Hepatocyte (in vitro differentiated cells): Measurements from ENCODE around the gene HES3. TPM values are rescaled to one million over a fixed set of nuclear protein-coding genes. Genes with fewer than 3 reads are reported as not detected.

ENCODE experiments used
- DNase-seq: peaks from one replicate; pipeline ENCODE4 v3.0.0-alpha.2; 2016; ENCODE audit warnings: low spot score
- H2AFZ ChIP-seq: fragments of 200-600 bp; sonication (generic); 2 replicates; pipeline ENCODE4 v1.6.0; 2016; ENCODE audit warnings: antibody characterized with exemption, mild to moderate bottlenecking
- H3K27ac ChIP-seq: fragments of 200-600 bp; sonication (generic); 2 replicates; pipeline ENCODE4 v1.5.1; 2016; ENCODE audit warnings: mild to moderate bottlenecking
- H3K27me3 ChIP-seq: fragments of 200-600 bp; sonication (generic); 2 replicates; pipeline ENCODE4 v1.6.1; 2016
- H3K36me3 ChIP-seq: fragments of 200-600 bp; sonication (generic); replicated peaks from 2 replicates; pipeline ENCODE4 v1.5.1; 2016; ENCODE audit warnings: low read depth; ENCODE audit not compliant: insufficient read depth
- H3K4me1 ChIP-seq: fragments of 200-600 bp; sonication (generic); 2 replicates; pipeline ENCODE4 v1.5.1; 2016; ENCODE audit warnings: mild to moderate bottlenecking, moderate library complexity; ENCODE audit not compliant: insufficient read depth
- H3K4me2 ChIP-seq: fragments of 200-600 bp; sonication (generic); 2 replicates; pipeline ENCODE4 v1.6.0; 2016
- H3K4me3 ChIP-seq: fragments of 200-600 bp; sonication (generic); 2 replicates; pipeline ENCODE4 v1.5.1; 2016; ENCODE audit warnings: mild to moderate bottlenecking
- H3K79me2 ChIP-seq: fragments of 200-600 bp; sonication (generic); 2 replicates; pipeline ENCODE4 v1.6.0; 2017; ENCODE audit warnings: mild to moderate bottlenecking
- H3K9me2 ChIP-seq: fragments of 200-600 bp; sonication (generic); replicated peaks from 2 replicates; pipeline ENCODE4 v1.6.0; 2017; ENCODE audit warnings: mild to moderate bottlenecking; ENCODE audit not compliant: insufficient read depth
- H3K9me3 ChIP-seq: fragments of 200-600 bp; sonication (generic); 2 replicates; pipeline ENCODE4 v1.5.1; 2016; ENCODE audit warnings: low read depth, mild to moderate bottlenecking
- H4K20me1 ChIP-seq: fragments of 200-600 bp; sonication (generic); 2 replicates; pipeline ENCODE4 v1.6.0; 2016; ENCODE audit warnings: mild to moderate bottlenecking; ENCODE audit not compliant: insufficient read depth, poor library complexity, severe bottlenecking
- EZH2 ChIP-seq: fragments of 200-600 bp; sonication (generic); IDR thresholded peaks from 2 replicates; pipeline ENCODE4 v1.6.1; 2016; ENCODE audit warnings: antibody characterized with exemption, mild to moderate bottlenecking, borderline replicate concordance
- EZH2phosphoT487 ChIP-seq: fragments of 200-600 bp; sonication (generic); IDR thresholded peaks from one replicate; pipeline ENCODE4 v1.6.1; 2018; ENCODE audit warnings: antibody characterized with exemption, mild to moderate bottlenecking, low read depth, moderate library complexity; ENCODE audit not compliant: unreplicated experiment, severe bottlenecking
- WGBS: methylation state at CpG from one replicate; pipeline ENCODE4 v1.1.6; 2016; ENCODE audit warnings: low lambda C conversion rate; ENCODE audit errors: missing lambda C conversion rate; 5-methylcytosine and 5-hydroxymethylcytosine counted together
- polyA plus RNA-seq: library from polyadenylated mRNA; unstranded; fragments of >200 nt; fragmentation: Nextera tagmentation; extraction: Ambion mirVana; gene quantifications from 2 replicates; pipeline ENCODE4 v1.2.1, GENCODE V29; 2016
- total RNA-seq: library from RNA; depleted of rRNA; stranded (reverse); fragments of >200 nt; gene quantifications from 2 replicates; pipeline ENCODE4 v1.2.3, GENCODE V29; 2014
- TF ChIP-seq, protein P1 (sequence below): fragments of 200-600 bp; sonication (generic); IDR thresholded peaks from 2 replicates; pipeline ENCODE4 v1.5.1; 2016; ENCODE audit warnings: antibody characterized with exemption, mild to moderate bottlenecking; ENCODE audit not compliant: poor library complexity

Gene HES3
- total and polyA plus RNA-seq, 2 experiments from 2014 or later = not detected

- 51% methylated on average over 35 of the region's 35 CpGs for WGBS
- Histone ChIP-seq H3K79me2 (no peaks in the 10 kb centered on the region), H2AFZ (no peak overlapping the region), H3K9me3 (no peaks in the 10 kb centered on the region), H3K4me3 (no peak overlapping the region), H3K4me2 (peak overlapping the region; percentile 60), H3K27ac (peak overlapping the region; percentile 85), H3K27me3 (no peaks in the 10 kb centered on the region), H3K36me3 (no peaks in the 10 kb centered on the region), H3K4me1 (peaks cover 19% of the 10 kb centered on the region), H3K9me2 (no peaks in the 10 kb centered on the region), H4K20me1 (no peaks in the 10 kb centered on the region)
- TF ChIP-seq EZH2phosphoT487 = no peak
- TF ChIP-seq, protein P1, sequence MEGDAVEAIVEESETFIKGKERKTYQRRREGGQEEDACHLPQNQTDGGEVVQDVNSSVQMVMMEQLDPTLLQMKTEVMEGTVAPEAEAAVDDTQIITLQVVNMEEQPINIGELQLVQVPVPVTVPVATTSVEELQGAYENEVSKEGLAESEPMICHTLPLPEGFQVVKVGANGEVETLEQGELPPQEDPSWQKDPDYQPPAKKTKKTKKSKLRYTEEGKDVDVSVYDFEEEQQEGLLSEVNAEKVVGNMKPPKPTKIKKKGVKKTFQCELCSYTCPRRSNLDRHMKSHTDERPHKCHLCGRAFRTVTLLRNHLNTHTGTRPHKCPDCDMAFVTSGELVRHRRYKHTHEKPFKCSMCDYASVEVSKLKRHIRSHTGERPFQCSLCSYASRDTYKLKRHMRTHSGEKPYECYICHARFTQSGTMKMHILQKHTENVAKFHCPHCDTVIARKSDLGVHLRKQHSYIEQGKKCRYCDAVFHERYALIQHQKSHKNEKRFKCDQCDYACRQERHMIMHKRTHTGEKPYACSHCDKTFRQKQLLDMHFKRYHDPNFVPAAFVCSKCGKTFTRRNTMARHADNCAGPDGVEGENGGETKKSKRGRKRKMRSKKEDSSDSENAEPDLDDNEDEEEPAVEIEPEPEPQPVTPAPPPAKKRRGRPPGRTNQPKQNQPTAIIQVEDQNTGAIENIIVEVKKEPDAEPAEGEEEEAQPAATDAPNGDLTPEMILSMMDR = no peak
- no peak for TF ChIP-seq EZH2
- peak; percentile 85 for DNase-seq
These were observed 32.1 kb downstream of the HES3 start for GRCh38 chr1:6275826-6276782.

GRCh38 chr1:6276811-6277555 lies 33.0 kb downstream of the HES3 start:
- WGBS = 95% methylated on average over 19 of the region's 20 CpGs

GRCh38 chr1:6278263-6278662 lies 34.3 kb downstream of the HES3 start:
- no peak overlapping the region for H2AFZ ChIP-seq
- no peak for DNase-seq

More at GRCh38 chr1:6276811-6277555, 33.0 kb downstream of the HES3 start:
- TF ChIP-seq, protein P1 = no peak
- no peak for TF ChIP-seq EZH2phosphoT487
- no peak for TF ChIP-seq EZH2
- H3K36me3 ChIP-seq = no peaks in the 10 kb centered on the region
- no peaks in the 10 kb centered on the region for H3K9me3 ChIP-seq
- H3K4me2 ChIP-seq = no peak overlapping the region
- no peaks in the 10 kb centered on the region for H3K79me2 ChIP-seq
- H3K4me1 ChIP-seq = peaks cover 11% of the 10 kb centered on the region
- H3K9me2 ChIP-seq = no peaks in the 10 kb centered on the region
- DNase-seq = no peak
- no peaks in the 10 kb centered on the region for H3K27me3 ChIP-seq
- no peak overlapping the region for H2AFZ ChIP-seq
- H3K4me3 ChIP-seq = no peak overlapping the region
- H4K20me1 ChIP-seq = no peaks in the 10 kb centered on the region
- H3K27ac ChIP-seq = no peak overlapping the region

More at GRCh38 chr1:6278263-6278662, 34.3 kb downstream of the HES3 start:
- WGBS = 78% methylated on average over 7 of the region's 9 CpGs
- no peaks in the 10 kb centered on the region for H3K9me3 ChIP-seq
- TF ChIP-seq, protein P1 = no peak
- TF ChIP-seq EZH2 (no peak), EZH2phosphoT487 (no peak)
- no peak overlapping the region for H3K4me2 ChIP-seq
- H3K79me2 ChIP-seq = no peaks in the 10 kb centered on the region
- H3K27me3 ChIP-seq = no peaks in the 10 kb centered on the region
- H3K36me3 ChIP-seq = no peaks in the 10 kb centered on the region
- H3K4me3 ChIP-seq = no peak overlapping the region
- no peak overlapping the region for H3K27ac ChIP-seq
- H3K9me2 ChIP-seq = no peaks in the 10 kb centered on the region
- H3K4me1 ChIP-seq = peaks cover 6% of the 10 kb centered on the region
- no peaks in the 10 kb centered on the region for H4K20me1 ChIP-seq
